Endothelial cell of umbilical vein (primary cell): ENCODE results near the gene LMNTD1.

Experiments used
- POLR2A ChIP-seq: IDR thresholded peaks from 2 replicates; pipeline ENCODE4 v1.6.1; 2012; ENCODE audit warnings: low read depth, mild to moderate bottlenecking, control low read depth, low read length
- POLR2AphosphoS5 ChIP-seq: IDR thresholded peaks from 2 replicates; pipeline ENCODE4 v1.6.1; 2012; ENCODE audit warnings: low read depth, mild to moderate bottlenecking, control low read depth, low read length, moderate library complexity; ENCODE audit not compliant: insufficient read depth
- TF ChIP-seq, protein P1 (sequence below), 2 donors: IDR thresholded peaks; 1 replicate in 1 of 2; 2 replicates in 1 of 2; pipeline ENCODE4 v1.5.1; 2011; ENCODE audit warnings: low read length in 2 of 2, mild to moderate bottlenecking in 2 of 2, moderate library complexity in 2 of 2, control low read depth in 1 of 2, inconsistent platforms in 1 of 2, low read depth in 1 of 2; ENCODE audit not compliant: insufficient read depth in 1 of 2; ENCODE audit errors: extremely low read depth in 1 of 2

DNA sequence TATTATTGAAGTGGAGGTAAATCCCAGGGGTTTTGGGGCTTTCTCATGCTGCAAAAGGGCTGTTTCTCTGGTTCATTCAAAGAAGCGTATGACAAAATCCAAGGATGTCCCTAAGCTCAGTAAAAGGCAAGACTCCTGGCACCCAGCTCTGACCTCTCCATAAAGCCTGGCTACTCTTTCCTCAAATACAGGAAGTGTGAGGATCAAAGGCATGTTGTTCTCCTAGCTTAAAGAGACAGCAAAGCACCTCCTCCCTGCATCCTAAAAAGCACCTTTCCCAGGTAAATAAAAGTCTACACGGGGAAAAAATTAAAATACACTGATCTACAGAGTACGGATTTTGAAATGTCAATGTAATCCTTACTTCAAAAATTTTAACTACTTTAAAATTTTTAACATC lies 118.6 kb downstream of the LMNTD1 start:
- TF ChIP-seq, protein P1, sequence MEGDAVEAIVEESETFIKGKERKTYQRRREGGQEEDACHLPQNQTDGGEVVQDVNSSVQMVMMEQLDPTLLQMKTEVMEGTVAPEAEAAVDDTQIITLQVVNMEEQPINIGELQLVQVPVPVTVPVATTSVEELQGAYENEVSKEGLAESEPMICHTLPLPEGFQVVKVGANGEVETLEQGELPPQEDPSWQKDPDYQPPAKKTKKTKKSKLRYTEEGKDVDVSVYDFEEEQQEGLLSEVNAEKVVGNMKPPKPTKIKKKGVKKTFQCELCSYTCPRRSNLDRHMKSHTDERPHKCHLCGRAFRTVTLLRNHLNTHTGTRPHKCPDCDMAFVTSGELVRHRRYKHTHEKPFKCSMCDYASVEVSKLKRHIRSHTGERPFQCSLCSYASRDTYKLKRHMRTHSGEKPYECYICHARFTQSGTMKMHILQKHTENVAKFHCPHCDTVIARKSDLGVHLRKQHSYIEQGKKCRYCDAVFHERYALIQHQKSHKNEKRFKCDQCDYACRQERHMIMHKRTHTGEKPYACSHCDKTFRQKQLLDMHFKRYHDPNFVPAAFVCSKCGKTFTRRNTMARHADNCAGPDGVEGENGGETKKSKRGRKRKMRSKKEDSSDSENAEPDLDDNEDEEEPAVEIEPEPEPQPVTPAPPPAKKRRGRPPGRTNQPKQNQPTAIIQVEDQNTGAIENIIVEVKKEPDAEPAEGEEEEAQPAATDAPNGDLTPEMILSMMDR (IDR thresholded peaks at IDR 0.05; ENCODE audit: extremely low read depth in 1 of 2, insufficient read depth in 1 of 2, low read depth in 1 of 2, low read length in 2 of 2) = no peak
- TF ChIP-seq POLR2A (no peak), POLR2AphosphoS5 (no peak)
